ENCODE measurements around the gene ERI3.
"Not testable (repeated sequence)": the region's sequence is repeated elsewhere in the genome, so short reads cannot be mapped to it uniquely, and the experiment has no call there.

ERI3 gene

DNA sequence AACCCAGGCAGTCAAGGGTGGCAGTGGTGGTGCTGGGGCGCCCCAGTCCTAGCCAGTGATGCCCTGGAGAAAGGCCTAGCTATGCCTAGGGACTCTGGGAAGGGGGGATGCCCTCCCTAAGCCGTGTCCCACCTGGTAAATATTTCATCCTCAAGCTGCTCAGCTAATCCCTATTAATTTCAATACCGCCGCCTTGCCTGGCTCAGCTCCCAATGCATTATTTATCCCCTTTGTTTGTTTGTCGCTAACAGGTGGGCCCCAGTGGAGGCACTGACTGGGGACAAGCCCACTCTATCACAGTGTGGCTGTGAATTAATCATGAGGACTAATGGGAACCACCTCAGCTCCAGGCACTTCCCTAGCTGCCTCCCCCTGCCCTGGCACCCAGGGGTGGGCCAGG is 119.2 kb downstream of the ERI3 start:
- DNase-seq: no peak

DNA sequence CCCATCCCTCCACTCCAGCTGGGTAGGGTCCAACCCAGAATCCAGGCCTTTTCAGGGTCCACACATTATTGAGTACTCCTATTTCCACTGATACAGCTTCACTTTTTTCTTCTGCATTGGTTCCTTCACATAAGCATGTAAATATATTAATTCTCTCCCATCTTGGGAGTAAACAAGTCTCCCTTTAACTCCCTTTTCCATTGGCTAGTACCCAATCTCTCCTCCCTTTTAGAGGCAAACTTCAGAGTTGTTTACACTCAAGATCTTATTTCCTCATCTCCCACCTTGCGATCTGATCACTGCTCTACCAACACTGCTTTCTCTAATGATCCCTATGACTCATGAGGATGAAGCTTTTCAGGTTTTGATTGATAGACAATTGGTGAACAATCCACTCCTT is 121.5 kb downstream of the ERI3 start:
- no peak for DNase-seq

DNA sequence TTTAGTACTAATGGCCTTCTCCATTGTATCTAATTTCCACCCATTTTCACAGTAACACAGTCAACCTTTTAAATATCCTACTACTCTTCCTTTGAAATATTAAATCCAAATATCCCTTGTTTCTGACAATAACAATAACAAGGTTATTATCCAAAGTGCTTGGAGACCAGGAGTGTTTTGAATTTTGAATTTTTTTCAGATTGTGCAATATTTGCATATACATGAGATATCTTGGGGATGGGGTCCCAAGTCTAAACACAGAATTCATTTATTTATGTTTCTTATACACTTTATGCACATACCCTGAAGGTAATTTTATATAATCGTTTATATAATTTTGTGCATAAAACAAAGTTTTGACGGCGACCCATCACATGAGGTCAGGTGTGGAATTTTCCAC is 124.3 kb downstream of the ERI3 start:
- no peak for DNase-seq

DNA sequence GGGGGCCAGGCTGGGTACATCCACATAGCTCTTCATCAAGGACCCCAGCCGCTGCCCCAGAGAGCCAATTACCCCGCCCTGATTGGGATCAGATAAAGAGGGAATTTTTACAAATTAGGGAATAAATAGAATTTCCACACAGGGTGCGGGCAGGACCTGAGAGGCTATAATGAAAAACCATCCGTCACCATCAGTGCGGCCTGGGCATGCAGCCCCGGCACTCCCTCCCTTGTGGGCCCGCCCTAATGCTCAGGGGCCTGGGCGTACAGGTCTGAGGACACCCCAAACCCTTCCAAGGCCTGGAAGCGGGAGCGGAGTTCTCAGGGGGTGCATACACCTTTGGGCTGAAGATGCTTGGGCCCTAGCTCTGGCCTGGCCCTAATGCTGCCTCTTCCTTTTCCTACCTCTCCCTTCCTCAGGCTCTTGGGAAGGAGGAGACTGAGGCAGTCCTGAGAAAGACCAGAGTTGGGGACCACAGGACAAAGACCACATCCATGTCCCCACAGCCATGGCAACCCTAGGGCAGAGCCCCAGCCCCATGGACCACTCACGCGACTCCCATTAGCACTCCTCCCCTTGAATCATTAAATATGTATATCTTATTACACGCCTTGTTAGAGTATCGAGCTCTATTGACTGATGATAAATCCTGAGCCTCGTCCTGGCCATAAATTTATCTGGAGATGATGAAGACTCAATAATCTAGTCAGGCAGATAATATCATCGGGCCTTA is 125.5 kb downstream of the ERI3 start:
- no peak for DNase-seq

DNA sequence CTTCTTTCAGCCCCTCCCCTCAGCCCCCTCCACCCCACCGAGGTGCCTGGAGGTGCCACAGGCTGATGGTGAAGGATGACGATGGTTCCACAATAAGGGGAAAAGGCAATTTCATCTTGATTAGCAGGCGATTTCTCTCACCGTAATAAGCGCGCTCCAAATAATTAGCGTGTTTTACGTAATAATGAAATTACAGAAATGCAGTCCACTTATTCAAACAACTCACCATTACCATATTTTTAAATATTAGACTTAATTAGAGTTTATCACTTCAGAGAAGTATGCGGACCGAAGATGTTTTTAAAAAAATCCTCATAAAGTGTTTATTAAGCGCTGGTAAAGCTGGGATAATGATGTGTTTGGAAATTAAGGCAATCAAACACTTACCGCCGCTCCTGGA is 126.8 kb downstream of the ERI3 start:
- DNase-seq: no peak

DNA sequence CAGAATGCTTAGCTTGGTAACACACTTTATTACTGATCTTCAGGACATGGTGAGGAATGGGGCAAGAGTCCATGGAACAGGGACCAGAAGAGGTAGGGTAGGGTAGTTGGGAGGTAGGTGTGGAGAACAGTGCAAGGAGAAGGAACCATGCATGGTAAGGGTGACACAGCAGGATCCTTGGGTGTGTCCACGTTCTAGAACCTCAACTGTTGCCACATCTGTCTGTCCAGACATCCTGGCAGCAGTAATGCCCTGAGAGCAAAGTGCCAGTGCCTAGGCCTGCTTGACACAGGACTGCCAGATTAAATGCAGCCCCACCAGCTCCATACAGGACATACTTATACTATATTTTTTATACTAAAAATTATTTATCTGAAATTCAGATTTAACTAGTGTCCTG is 127.8 kb downstream of the ERI3 start:
- DNase-seq: peak in 1 of 2 donors; percentile 38

DNA sequence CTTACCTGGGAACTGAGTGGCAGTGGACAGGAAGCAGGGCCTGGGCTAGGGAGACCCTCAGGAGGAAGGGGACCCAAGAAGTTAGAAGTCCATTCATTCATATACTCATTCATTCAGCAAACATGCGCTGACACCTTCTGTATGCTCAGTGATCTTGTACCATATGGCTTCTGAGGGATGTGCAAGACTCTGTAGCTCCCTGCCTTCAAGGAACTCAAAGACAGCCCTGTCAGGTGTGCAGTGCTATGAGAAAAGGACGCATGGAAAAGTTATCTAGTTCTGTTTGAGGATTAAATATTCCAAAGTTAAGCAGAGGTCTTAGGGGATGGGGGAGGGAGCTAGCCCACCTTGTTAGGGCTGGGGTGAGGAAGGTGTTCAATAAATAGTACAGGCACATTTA is 129.3 kb downstream of the ERI3 start:
- DNase-seq: no peak

DNA sequence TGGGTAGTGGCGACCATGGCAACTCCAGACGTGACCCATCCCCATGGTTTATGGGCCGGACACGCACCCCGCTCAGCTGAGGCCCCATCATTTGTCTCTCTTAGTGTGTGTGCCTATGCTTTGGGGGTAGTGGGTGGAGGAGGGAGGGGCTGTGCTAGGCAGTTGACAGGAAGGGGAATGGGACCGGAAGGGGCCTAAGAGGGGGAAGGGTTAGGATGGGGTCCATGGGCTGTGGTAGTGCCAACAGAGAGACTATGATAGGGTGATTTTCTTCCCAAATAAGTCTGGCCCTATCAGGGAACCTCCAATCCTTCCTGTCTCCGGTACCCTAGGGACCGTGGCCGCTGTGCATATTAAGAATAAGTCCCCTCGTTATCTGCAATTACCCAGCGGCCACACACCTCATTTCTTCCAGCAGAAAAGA is 131.9 kb downstream of the ERI3 start:
- DNase-seq: no peak

DNA sequence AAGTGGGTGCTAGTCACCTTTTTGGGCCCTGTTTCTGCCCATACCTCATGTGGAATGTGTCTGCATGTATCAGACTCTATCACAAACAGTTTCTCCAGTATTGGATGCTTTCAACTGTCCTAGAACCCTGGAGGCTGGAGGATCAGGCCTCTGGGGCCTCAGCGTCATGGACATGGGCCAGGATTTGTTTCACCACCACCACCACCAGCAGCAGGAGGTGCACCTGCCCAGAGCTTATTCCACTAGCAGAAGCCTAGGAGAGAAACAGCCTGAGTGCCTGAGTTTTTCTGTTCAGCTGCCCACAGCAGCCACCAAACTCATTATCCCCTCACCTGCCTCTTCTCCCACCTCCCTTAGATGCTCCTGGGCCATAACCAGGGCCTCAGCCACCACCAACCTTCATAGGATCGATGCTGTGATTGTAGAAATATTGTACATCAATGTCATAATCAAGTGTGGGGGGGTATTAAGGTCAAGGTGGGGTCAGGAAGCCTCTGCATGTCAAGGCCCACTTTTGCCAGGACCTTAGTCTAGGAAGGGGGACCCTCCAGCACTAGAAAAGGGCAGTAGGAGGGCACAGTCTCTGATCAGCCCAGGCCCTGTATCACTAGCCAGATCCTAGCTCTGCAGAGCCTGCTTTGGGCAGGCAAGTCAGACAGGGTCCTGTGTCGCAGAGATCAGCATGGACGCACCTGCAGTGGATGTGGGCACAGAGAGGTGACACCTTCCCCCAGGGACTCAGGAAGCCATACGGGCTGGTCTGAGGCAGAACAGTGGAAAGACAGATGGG is 132.5 kb downstream of the ERI3 start:
- DNase-seq: no peak

DNA sequence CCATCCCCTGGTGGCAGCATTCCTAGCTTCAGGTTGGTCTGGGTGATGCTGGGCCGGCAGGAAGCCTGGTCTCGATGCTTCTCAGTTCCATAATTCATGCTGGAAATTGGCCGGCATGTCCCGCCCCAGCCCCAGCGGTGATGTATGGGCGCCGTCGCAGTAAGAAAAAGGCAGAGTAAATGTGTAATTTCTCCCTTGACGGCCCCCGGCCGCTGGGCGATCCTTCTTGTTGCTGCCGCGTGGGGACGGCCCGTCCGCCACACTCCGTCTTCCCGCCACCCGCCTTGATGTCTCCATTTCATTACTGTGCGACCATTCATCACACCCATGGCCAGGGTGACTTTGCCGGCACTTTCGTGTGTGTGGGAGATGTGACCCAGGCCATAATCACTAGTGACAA is 133.3 kb downstream of the ERI3 start:
- DNase-seq: no peak

DNA sequence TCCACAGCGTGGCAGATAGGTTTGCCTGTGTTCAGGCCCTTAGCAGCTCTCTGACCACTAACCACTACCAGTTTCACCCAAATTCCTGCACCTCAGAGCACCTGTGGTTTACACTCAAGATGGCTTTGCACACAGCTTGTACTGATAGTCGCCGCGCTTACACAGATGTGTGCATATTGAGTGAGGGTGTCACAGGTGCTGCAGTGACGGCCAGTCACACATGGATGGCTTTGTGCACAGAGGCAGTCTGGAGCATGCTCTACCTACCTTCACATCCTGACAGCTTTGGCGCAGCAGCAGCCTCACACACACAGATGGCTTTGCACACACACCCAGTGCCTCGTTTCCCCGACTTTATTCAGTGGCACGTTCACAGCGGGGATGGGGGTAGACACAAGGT is 134.3 kb downstream of the ERI3 start:
- no peak for DNase-seq

DNA sequence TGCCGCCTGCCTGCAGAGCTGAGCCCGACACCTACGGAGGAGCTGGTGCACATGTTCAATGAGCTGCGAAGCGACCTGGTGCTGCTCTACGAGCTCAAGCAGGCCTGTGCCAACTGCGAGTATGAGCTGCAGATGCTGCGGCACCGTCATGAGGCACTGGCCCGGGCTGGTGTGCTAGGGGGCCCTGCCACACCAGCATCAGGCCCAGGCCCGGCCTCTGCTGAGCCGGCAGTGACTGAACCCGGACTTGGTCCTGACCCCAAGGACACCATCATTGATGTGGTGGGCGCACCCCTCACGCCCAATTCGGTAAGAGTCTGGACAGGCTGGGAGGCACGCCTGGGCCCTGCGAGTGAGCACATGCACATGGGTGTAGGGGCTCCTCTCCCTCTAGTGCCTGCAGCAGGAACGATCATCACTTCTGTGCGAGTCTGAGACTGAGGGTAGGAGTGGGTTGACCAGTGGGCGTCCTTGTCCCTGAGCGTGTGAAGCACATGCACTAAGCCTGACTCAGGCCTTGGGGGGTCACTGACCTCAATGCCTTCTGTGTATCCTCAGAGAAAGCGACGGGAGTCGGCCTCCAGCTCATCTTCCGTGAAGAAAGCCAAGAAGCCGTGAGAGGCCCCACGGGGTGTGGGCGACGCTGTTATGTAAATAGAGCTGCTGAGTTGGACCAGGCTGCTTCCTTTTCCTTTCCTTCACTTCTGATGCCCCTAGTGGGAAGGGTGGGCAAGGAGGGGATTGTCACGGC is 134.9 kb downstream of the ERI3 start:
- no peak for DNase-seq

DNA sequence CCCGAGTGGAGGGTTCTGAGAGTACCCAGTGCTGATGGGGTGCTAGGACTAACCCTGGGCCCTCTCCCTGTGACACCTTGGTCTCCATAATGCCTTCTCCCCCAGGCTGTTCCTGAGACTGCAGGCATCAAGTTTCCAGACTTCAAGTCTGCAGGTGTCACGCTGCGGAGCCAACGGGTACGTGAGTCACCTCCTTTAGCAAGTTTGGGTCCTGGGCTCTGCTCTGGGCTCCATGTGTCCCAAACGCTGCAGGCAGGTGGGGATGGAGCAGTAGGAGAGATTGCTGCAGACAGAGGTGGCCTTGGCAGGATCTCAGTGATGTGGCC is 135.8 kb downstream of the ERI3 start:
- no peak for DNase-seq

DNA sequence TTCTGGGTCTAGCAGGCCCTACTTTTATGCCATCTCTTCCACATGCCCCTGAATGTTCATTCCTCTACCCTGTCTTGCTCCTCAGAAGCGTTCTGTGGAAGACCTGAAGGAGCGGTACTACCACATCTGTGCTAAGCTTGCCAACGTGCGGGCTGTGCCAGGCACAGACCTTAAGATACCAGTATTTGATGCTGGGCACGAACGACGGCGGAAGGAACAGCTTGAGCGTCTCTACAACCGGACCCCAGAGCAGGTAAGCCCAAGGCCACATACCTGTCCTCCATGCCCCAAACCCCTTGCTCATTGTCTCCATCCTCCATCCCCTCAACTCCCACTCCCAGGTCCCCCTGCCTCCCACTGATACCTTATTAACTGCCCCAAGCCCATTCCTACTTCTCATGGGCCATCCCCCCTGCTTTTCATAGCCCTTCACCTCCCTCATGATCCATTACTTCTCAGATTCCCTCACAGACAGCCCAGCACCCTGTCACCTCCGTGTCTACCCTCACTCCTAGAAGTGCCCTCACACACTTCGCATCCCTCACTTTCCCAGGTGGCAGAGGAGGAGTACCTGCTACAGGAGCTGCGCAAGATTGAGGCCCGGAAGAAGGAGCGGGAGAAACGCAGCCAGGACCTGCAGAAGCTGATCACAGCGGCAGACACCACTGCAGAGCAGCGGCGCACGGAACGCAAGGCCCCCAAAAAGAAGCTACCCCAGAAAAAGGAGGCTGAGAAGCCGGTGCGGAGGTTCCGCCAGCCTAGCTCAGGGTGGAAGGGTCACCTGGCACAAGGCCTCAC is 136.4 kb downstream of the ERI3 start:
- no peak for DNase-seq

DNA sequence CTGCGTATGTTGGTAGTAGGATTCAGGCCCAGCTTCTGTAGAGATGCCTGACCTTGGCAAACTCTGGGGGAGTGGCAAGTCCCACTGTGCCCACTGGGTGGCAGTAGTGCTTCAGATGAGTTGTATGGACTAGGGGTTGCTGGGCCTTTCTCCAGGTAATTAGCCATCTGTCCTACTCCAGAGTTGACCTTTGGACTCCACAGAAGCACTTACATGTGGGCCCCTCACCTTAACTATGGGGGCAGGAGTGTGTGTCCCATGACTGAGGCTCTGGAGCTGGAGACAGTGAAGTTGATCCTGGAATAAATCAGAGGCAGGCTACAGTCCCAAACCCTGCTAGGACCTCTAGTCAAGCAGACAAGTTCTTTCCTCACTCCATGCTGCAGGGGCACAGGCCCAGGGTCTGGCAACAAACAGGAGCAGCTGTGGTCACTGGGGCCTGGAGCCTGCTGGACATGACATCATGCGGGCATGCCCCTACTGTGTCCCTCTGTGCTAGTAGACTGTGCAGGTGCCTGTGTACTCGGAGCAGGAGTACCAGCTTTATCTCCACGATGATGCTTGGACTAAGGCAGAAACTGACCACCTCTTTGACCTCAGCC is 137.1 kb downstream of the ERI3 start:
- DNase-seq: peak; percentile 66 to 69

DNA sequence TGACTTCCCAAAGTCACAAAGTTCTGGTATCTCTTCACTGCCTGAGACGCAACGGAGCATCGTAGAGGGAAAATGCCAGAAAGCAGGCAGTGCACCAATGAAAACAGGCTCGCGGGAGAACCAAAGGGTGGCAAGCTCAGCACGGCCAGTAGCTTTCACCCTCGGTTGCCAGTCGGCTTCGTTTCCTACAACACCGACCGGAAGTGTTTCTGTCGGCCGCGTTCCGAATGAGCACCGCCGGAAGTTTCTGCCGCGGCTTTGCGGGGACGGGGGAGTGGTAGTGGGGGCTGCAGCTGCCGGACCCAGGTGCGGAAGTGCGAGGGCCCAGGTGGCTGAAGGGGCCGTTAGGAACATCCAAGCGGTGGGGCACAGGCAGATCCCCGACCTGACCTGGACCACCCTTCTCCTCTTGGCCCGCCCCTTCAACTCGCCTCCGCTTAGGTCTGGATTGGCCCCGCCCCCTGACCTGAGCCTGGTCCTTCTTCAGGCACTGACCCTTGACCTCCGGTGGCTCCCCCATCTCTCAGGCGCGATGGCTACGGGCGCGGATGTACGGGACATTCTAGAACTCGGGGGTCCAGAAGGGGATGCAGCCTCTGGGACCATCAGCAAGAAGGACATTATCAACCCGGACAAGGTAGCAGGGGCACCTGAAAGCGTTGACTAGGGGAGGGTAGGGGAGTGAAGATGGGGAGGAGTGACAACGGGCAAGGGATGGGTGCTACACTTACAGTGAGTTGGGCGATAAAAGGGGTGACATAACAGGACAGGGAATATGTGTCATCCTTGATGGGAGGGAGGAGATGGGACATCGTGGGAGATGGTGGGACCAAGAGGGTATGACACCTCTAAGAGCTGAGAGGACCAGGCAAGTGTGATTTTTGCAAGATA is 141.6 kb downstream of the ERI3 start, which contains the start of gene DMAP1:
DMAP1 (plus strand) TSS at position 250 of the 891 bp plus-strand sequence; CDS start at position 533, 283 bp downstream.
- DNase-seq: peak; percentile 84 to 90

DNA sequence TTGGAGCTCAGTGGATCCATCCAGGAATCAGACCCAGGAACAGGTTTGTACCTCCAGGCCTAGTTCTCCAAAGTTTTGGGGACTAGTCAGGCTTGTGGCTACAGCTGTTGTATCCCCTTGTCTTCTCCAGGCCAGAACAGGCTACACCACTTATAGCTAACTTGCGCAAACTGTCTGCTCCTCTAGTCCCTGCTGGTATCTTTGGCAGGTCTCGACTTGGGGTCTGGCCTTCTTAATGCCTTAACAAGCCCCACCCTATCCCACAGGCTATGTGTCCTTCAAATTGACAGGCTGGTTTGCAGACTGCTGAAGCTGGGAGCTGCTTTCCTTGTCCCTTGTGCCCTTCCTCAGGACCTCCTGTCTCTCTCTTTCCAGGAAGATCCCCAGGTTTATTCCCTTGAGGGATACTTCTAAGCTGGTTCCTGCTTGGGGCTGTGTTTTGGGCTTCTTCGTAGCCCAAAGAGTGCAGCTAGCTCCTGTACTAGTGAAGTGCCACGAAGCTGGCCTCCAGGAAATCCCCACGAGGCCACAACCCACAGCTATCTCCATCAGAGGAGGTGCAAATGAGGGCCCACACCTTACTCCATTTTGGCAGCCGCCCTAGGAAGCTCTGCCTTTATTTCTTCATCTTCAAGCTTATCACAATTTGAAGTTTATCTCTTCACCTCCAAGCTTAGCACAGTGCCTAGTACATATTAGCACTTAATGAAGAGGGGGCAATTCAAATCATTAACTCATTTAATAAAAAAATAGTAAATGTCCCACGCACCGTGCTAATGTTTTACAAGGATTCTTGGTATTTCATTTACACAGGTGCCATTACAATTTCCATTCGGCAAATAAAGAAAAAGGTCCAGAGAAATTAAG is 142.5 kb downstream of the ERI3 start:
- DNase-seq: peak; percentile 34 to 62

DNA sequence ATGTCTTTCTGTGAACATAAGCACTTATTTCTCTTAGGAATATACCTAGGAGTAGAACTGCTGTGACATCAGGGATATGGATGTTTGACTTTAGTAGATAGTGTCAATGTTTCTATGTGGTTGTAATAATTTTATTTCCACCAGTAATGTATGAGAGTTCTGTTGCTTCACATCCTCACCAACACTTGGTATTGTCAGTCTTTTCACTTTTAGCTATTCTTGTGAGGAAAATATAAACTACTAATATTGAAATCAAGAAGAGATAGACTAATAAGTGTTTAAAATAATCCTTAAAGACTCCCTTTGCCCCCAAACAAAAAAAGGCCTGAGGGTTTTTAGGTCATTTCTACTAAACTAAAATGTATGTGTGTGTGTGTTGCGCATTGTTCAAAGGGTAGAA is 144.5 kb downstream of the ERI3 start:
- DNase-seq: no peak

DNA sequence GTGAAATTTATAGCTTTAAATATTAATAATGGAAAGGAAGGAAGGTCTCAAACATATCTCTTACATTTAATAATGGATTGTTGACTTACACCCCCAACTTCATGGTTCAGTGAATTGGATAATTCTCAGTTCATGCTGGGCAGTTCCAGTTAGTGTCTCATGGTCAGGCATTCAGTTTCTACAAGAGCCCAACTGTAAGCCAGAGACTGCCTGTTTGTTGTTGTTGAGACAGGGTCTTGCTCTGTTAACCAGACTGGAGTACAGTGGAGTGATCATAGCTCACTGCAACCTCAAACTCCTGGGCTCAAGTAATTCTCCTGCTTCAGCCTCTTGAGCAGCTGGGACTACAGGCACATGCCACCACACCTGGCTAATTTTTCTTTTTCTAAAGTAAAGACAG is 146.8 kb downstream of the ERI3 start:
- DNase-seq: no peak

DNA sequence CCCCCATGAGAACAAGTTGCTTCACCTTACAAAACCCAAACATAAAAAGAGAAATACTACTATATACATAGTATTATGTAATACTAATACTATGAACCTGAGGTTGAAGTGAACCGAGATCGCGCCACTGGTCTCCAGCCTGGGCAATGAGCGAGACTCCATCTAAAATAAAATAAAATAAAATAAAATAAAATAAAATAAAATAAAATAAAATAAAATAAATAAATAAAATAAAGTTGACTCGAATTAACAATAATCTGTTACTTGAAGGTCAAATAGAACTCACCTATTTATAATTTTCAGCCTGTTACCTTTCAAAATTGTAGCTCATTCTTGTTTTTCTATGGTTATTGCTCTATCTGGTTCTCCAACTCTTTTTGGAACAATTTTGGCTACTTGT is 148.5 kb downstream of the ERI3 start:
- not testable (repeated sequence) for DNase-seq

Data from CD4-positive, alpha-beta T cell treated with Interleukin-4 for 1 hour (primary cell).